Measurements from ENCODE around the gene TKT. TPM values are rescaled to one million over a fixed set of nuclear protein-coding genes. Genes with fewer than 3 reads are reported as not detected.

The TKT gene
- total RNA-seq, 2 experiments from 2014 or later, result 397 to 417 TPM

DNA sequence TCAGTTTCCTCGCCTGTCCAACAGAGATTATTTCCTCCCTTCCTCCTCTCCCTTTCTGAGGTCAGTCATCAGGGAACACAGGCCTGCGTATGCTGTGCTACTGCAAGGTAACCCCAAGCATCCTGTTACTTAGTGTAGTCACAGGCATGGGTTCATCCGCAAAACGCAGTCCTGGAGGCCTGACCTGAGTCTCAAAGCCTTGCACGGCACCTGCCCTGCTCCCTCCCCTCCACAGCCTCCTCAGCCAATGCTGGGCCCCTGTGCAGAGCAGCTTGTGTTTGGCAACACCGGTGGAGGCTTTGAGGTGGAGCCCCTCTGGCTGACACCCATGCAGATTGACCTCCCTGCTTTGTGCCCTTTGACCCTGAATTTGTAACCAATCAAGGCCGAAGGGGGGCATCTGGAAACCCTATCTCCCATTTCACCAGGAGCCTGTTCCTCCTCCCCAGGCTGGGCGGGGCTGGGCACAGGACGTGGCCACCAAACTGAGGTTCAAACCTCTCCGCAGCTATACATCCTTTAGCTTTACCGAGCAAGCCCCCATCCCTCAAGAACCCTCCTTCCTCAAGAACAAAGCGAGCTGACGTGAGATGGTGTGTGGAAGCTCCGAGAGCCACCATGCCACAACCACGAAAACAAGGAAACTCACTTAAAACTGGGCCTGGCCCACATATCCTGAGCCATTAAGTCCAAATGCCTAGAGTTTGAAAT lies 21.5 kb downstream of the TKT start:
- intact Hi-C loops (cut with micrococcal nuclease), result no loop called here
- ATAC-seq (no peak), DNase-seq (no peak)
- Mint-ChIP-seq H3K27ac (no peak overlapping the region), H3K27me3 (no peaks in the 10 kb centered on the region), H3K9me3 (no peaks in the 10 kb centered on the region), H3K4me3 (no peak overlapping the region), H3K4me1 (ENCODE audit: low read depth) (peaks cover 5% of the 10 kb centered on the region), H3K36me3 (ENCODE audit: low read depth) (peaks cover 22% of the 10 kb centered on the region)
- POLR2A ChIA-PET, result interaction anchor here (1.1 to 1.8 kb wide), 5 partner anchors 11 to 104 kb away, joined by 3 to 5 read pairs (median 3); no protein-coding TSS in a partner anchor
- TF ChIP-seq, protein P1, sequence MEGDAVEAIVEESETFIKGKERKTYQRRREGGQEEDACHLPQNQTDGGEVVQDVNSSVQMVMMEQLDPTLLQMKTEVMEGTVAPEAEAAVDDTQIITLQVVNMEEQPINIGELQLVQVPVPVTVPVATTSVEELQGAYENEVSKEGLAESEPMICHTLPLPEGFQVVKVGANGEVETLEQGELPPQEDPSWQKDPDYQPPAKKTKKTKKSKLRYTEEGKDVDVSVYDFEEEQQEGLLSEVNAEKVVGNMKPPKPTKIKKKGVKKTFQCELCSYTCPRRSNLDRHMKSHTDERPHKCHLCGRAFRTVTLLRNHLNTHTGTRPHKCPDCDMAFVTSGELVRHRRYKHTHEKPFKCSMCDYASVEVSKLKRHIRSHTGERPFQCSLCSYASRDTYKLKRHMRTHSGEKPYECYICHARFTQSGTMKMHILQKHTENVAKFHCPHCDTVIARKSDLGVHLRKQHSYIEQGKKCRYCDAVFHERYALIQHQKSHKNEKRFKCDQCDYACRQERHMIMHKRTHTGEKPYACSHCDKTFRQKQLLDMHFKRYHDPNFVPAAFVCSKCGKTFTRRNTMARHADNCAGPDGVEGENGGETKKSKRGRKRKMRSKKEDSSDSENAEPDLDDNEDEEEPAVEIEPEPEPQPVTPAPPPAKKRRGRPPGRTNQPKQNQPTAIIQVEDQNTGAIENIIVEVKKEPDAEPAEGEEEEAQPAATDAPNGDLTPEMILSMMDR (IDR thresholded peaks at IDR 0.05), result no peak
- CTCF ChIA-PET, result interaction anchor here (2.3 to 4.3 kb wide), 2 partner anchors 10 to 14 kb away, joined by 6 to 19 read pairs; no protein-coding TSS in a partner anchor

DNA sequence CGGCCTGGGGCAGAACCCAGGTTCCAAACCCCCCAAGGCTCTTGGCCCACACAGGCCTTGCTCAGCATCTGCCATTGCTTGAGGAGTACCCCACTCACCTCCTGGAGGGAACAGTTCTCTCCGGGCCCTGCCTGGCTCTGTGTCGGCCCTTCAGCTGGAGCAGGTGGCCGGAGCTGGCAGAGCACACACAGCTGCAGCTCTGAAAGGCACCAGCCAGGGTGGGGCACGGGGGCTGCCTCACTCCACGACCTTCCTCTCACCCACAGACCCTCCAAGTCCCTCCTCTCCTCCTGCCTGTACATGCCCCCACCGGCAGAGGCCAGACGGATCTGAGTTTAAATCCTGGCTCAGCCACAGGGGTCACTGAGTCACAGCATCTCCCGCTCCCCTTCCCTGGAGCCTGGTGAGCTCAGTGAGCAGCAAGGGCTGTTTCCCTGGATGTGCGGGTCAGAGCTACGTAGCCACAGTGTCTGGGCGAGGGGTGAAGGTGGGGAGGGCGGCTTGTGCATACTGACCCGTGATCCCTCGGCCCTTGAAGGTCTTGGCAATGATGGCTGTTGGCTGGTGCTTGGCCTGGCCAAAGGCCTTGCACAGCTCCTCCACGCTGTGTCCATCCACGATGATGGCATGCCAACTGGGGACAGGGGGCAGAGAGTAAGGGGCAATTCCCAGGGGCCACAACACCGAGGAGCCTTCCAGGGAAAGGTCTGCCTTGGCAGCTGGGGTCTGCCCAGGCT lies 23.0 kb downstream of the TKT start:
- H3K36me3 Mint-ChIP-seq (ENCODE audit: low read depth), result peaks cover 34% of the 10 kb centered on the region
- intact Hi-C loops (cut with micrococcal nuclease), result no loop called here
- ATAC-seq (no peak), DNase-seq (no peak)
- ChIA-PET CTCF (interaction anchor here (0.8 to 4.3 kb wide), 3 partner anchors 11 to 36 kb away, joined by 3 to 19 read pairs (median 6); no protein-coding TSS in a partner anchor), POLR2A (interaction anchor here (0.8 to 1.8 kb wide), 3 partner anchors 10 to 103 kb away, joined by 3 to 5 read pairs (median 3); no protein-coding TSS in a partner anchor)
- H3K27me3 Mint-ChIP-seq, result no peaks in the 10 kb centered on the region
- TF ChIP-seq, protein P1 (IDR thresholded peaks at IDR 0.05), result no peak
- no peak overlapping the region for H3K4me3 Mint-ChIP-seq
- H3K9me3 Mint-ChIP-seq, result no peaks in the 10 kb centered on the region
- H3K4me1 Mint-ChIP-seq (ENCODE audit: low read depth), result peaks cover 5% of the 10 kb centered on the region
- H3K27ac Mint-ChIP-seq, result no peak overlapping the region

DNA sequence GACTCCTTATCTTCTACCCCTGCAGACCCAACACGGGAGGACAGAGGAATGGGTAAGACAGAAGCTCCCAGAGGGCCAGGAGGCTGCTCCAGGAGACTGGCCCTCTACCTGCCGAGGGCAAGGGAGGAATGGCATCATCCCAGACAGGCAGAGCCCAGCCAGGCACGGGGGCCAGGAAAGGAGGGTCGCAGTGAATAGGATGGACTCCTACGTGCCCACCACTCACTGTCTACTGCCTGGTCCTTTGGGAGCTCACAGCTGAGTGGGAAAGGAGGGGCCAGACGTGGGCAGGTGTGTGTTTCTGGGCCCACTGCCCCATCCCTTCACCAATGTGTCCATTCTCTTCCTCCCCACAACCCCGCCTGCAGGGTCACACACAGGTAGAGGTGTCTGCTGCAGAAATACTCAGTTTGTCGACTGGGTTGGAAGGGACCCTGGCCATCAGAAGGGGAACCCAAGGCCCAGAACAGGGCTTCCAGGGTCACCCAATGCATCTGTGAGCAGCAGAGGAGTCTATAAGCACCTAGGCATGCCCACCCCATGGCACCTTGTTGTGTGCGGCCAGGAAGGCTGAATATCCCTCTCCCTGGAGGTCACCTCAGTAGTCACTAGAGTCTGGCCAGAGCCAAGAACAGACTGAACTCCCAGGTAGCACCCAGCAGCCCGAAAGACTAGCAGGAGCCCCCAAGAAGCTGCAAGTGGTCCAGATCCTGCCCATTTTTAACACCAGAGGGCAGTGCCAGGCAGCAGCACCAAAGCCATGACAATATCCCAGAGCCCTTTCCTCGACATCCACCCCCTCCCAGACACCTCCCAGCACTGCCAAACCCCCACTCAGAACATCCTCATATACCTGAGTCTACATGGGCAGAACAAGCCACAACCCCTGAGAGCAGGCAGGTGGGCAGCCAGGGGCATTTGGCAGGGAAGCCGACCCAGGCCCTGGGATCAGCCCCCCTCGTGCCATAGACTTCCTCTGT lies 24.0 kb downstream of the TKT start:
- Mint-ChIP-seq H3K27ac (no peak overlapping the region), H3K4me1 (ENCODE audit: low read depth) (peaks cover 5% of the 10 kb centered on the region), H3K4me3 (no peak overlapping the region), H3K36me3 (ENCODE audit: low read depth) (peaks cover 41% of the 10 kb centered on the region), H3K9me3 (no peaks in the 10 kb centered on the region), H3K27me3 (no peaks in the 10 kb centered on the region)
- POLR2A ChIA-PET, result interaction anchor here (0.8 to 1.1 kb wide), 2 partner anchors 10 to 20 kb away, joined by 3 read pairs; no protein-coding TSS in a partner anchor
- no peak for ATAC-seq
- CTCF ChIA-PET, result no interaction called here
- intact Hi-C loops (cut with micrococcal nuclease), result no loop called here
- TF ChIP-seq, protein P1 (IDR thresholded peaks at IDR 0.05), result no peak
- no peak for DNase-seq

DNA sequence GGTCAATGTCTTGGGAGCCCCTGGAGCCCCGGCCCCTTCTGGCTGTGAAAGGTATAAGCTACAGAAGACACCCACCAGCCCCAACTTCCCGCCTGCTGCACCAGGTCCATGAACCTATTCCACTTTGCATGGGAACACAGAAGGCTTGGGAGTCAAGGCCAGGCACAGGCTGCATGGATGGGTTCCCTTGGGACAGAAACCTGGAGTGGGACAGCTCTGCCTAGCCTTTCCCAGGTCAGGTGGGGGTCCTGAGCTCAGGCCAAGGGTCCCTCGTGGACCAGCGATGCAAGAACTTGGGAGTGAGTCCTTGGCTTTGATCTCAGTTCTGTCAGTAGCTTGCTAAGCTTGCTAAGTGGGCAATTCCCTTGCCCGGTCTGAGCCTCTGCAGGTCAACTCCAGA lies 25.0 kb downstream of the TKT start:
- Mint-ChIP-seq H3K36me3 (ENCODE audit: low read depth) (peaks cover 42% of the 10 kb centered on the region), H3K27me3 (no peaks in the 10 kb centered on the region), H3K4me1 (ENCODE audit: low read depth) (peaks cover 2% of the 10 kb centered on the region), H3K27ac (no peak overlapping the region), H3K4me3 (no peak overlapping the region), H3K9me3 (no peaks in the 10 kb centered on the region)
- intact Hi-C loops (cut with micrococcal nuclease), result no loop called here
- ATAC-seq (no peak), DNase-seq (no peak)
- POLR2A ChIA-PET, result interaction anchor here (0.8 to 1.1 kb wide), 2 partner anchors 9 to 21 kb away, joined by 3 read pairs; no protein-coding TSS in a partner anchor
- CTCF ChIA-PET, result no interaction called here
- TF ChIP-seq, protein P1 (IDR thresholded peaks at IDR 0.05), result no peak
